Measurements from ENCODE around the gene SRL.

GRCh38 chr16:4160658-4161430 lies 81.0 kb downstream of the SRL start:
- no peak for TF ChIP-seq POLR2A (IDR thresholded peaks at IDR 0.05)
- TF ChIP-seq, protein P1, sequence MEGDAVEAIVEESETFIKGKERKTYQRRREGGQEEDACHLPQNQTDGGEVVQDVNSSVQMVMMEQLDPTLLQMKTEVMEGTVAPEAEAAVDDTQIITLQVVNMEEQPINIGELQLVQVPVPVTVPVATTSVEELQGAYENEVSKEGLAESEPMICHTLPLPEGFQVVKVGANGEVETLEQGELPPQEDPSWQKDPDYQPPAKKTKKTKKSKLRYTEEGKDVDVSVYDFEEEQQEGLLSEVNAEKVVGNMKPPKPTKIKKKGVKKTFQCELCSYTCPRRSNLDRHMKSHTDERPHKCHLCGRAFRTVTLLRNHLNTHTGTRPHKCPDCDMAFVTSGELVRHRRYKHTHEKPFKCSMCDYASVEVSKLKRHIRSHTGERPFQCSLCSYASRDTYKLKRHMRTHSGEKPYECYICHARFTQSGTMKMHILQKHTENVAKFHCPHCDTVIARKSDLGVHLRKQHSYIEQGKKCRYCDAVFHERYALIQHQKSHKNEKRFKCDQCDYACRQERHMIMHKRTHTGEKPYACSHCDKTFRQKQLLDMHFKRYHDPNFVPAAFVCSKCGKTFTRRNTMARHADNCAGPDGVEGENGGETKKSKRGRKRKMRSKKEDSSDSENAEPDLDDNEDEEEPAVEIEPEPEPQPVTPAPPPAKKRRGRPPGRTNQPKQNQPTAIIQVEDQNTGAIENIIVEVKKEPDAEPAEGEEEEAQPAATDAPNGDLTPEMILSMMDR (IDR thresholded peaks at IDR 0.05 in 4 of 5, conservative IDR thresholded peaks at IDR 0.05 in 1 of 5), result no peak
